HUDEP-2 (cell line): ENCODE data around the gene LCA5.
"Not testable (repeated sequence)": the region's sequence is repeated elsewhere in the genome, so short reads cannot be mapped to it uniquely, and the experiment has no call there.

Source experiments
- DNase-seq, 76 experiments: peaks; one replicate each; lab custom pipeline; 2025; ENCODE audit not compliant: unreplicated experiment in 76 of 76; lab: John Stamatoyannopoulos, UW

The LCA5 gene

GRCh38 chr6:79538106-79538971, 1.1 kb upstream of the LCA5 start:
- no peak for DNase-seq

DNA sequence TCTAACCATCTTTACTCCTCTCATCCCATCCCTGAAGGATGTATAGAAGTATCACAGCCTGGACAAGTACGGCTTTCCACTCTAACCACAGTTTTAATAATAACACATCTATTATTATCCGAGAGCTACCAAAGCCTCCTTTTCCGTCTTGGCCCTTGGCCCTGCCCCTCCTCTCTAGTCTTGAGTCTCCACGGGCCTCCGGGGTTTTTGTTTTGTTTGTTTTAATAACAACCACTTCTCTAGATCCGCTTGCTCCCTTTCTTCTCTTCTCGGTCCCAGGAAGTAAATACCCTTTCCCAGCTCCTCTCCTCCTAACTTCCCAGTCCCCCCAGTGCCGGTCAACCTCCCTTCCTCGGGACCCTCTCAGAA, 661 bp downstream of the LCA5 start:
- peak in 14 of 76 experiments; percentile 6 to 41 (median 22) for DNase-seq

GRCh38 chr6:79529567-79529966, 7.7 kb downstream of the LCA5 start:
- not testable (repeated sequence) for DNase-seq

- no peak for DNase-seq
These were observed 10.3 kb downstream of the LCA5 start for GRCh38 chr6:79526897-79527296.

DNA sequence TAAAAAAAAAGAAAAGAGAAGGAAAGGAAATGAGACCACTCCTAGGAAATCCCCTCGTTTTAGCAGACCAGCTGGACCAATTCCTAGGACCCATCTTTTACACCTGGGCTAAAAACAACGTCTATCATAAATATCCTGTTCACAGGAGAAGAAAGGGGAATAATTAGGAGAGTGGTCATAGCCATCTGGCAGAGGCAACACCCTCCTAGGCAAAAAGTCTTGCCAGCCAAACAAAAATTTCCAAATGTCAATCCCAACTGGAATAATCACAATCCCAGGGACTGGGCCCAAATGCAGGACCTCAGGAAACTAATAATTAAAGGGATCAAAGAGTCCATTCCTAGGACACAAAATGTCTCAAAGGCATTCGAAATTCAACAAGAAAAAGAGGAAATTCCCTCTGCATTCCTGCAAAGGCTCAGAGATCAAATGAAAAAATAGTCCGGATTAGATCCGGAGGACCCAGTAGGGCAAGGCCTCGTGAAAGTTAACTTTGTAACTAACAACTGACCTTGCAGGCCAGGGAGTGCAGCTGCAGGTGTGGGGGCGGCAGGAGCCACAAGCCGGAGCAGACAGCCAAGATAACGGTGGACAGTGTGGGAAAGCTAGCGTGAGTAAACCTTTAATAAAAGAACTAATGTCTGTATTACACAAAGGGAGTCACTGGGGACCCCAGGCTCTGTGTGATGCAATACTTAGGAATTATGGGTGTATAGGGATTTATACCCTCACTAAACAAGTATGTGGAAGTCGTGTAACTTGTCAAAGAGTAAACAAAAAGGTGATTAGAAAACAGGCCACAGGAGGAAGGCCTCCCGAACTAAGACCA, 11.7 kb downstream of the LCA5 start:
- peak in 1 of 76 experiments; percentile 10 for DNase-seq

GRCh38 chr6:79524065-79524464, 13.2 kb downstream of the LCA5 start:
- DNase-seq, result no peak

GRCh38 chr6:79522609-79523008, 14.6 kb downstream of the LCA5 start:
- no peak for DNase-seq

DNA sequence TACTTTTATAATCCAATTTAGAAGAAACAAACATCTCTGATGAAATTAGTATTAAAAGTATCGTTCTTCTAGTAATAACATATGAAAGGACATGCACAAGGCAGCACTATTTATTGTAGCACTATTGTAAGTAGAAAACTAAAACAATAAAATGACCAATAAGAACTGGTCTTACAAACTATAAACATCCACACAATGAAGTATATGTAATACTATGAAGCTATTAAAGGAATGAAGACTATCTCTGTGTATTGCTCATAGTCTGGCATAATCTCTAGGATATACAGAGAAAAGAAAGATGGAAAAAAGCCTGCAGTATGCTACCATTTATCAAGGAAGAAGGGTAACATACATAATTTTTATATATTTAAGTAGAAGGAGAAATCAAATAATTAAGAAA, 16.7 kb downstream of the LCA5 start:
- DNase-seq, result no peak

- no peak for DNase-seq
These were observed 18.4 kb downstream of the LCA5 start for GRCh38 chr6:79518842-79519241.

GRCh38 chr6:79515436-79515835, 21.8 kb downstream of the LCA5 start:
- DNase-seq, result no peak

GRCh38 chr6:79513111-79513510, 24.1 kb downstream of the LCA5 start:
- no peak for DNase-seq

- no peak for DNase-seq
These were observed 25.2 kb downstream of the LCA5 start for GRCh38 chr6:79512014-79512413.

GRCh38 chr6:79510707-79511106, 26.5 kb downstream of the LCA5 start:
- no peak for DNase-seq

DNA sequence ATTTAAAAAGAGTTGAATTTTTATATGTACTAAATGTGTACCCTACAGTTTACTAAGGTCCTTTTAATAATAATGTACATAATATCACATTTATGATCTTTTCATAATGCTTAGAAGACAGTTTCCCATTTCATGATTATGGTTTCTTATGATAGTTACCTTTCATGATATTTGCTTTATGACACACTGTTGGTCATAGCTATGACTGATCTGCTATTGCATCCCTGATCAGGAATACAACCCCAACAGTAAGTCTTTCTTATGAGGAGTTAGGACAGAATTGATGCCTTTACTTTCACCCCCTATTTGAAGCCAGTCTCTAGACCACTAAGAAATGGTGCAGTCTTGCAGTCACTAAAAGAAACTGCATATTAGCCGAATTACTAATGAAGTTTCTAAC, 31.0 kb downstream of the LCA5 start:
- DNase-seq, result no peak

GRCh38 chr6:79504372-79504771, 32.9 kb downstream of the LCA5 start:
- DNase-seq, result no peak

DNA sequence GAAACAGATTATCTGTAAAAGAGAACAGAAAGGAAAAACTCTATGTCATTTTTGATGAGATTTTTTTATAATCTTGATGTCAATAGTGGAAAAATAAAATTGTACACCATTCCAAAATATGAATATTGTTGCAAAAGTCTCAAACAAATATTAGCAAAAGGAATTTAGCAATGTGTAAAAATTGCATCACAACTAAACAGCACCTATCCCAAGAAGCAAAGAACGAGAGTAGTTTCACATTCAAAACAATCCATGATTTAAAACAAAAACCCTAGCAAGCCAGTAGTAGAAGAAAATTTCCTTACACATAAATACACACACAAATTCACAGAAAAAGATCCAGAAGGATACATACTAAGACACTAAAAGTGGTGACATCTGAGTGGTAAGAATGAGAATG, 38.4 kb downstream of the LCA5 start:
- no peak for DNase-seq

DNA sequence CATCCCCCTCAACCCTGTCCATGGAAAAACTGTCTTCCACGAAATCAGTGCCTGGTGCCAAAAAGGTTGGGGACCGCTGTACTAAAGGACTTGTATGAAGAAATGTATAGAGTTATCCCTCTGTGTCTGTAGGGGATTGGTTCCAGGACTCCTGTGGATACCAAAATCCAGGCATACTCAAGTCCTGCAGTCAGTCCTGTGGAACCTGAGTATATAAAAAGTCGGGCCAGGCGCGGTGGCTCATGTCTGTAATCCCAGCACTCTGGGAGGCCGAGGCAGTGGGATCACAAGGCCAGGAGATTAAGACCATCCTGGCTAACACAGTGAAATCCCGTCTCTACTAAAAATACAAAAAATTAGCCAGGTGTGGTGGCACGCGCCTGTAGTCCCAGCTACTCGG, 42.0 kb downstream of the LCA5 start:
- DNase-seq, result no peak

GRCh38 chr6:79494841-79495240, 42.4 kb downstream of the LCA5 start:
- no peak for DNase-seq

DNA sequence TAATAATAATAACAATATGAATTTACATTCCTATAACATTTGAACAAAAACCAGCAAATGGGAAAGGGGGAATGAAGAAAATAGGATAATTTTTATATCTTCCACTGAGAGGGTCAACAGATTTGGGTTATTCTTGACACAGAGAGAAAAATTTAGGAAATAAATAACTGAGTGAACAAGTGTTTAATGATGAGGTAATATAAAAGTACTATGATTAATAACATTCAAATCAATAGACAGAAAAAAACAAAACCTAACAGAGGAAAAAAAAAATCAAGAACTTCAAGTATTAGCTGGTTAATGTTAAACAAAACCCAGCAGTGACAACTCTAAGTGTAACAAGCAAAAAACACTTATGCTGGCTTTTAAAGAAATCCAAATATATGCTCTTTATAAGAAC, 66.5 kb downstream of the LCA5 start:
- no peak for DNase-seq

GRCh38 chr6:79469376-79470246, 67.6 kb downstream of the LCA5 start:
- DNase-seq, result no peak

DNA sequence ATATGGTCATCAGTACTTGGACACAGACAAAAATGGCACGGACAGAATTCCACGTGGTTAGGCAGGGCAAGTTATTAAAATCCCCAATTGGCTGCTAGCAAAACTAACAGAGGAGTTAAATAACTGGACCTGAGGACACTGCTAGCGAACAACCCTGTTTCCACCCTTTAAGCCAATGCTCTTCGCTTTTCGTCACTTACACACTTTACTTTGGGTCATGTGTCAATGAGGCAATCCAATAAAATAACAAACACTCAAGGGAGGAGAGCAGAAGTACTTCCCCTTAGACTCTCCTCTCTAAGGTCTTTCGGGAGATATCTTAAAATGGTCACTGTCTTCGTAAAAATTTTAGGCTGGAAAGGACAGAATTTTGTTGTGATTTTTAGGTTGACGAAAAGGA, 68.6 kb downstream of the LCA5 start:
- DNase-seq, result no peak
